ENCODE measurements around the gene SEC23IP.
"Not testable (repeated sequence)": the region's sequence is repeated elsewhere in the genome, so short reads cannot be mapped to it uniquely, and the experiment has no call there.

The SEC23IP gene

DNA sequence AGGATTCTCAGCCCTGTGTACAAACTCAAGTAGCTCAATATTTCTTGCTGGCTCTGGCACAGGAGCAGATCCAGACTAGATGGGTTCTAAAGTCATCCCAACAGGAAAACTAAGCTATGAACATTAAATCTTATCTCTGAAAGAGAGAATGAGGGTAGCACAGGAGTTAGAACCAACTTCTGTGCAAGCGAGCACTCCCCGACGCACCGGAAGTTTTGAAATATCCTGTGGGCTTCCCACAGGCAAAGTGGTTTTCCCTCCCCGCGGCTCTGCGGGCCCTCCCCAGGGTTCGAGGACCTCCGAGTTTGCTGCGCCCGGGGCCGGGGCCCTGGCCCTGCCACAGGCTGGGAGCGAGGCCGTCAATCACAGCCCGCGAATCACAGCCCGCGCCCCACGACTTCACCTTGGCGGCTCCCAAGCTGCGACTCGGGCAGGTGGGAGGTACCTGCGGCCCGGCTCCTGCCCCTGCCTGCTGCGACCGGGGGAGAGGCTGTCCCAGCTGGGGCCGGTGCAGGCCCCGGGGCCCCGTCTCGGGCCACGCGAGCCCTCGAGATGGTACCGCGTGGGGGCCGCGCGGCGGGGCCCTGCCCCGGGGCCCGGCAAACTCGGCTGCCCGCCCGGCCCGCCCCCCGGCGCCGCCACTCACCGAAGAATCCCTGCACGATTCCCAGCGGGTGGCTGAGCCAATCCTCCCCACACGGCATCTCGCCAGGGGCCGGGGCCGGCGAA lies 20.5 kb upstream of the SEC23IP start:
- TF ChIP-seq, protein P1, sequence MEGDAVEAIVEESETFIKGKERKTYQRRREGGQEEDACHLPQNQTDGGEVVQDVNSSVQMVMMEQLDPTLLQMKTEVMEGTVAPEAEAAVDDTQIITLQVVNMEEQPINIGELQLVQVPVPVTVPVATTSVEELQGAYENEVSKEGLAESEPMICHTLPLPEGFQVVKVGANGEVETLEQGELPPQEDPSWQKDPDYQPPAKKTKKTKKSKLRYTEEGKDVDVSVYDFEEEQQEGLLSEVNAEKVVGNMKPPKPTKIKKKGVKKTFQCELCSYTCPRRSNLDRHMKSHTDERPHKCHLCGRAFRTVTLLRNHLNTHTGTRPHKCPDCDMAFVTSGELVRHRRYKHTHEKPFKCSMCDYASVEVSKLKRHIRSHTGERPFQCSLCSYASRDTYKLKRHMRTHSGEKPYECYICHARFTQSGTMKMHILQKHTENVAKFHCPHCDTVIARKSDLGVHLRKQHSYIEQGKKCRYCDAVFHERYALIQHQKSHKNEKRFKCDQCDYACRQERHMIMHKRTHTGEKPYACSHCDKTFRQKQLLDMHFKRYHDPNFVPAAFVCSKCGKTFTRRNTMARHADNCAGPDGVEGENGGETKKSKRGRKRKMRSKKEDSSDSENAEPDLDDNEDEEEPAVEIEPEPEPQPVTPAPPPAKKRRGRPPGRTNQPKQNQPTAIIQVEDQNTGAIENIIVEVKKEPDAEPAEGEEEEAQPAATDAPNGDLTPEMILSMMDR (conservative IDR thresholded peaks at IDR 0.05), result no peak
- H3K27ac ChIP-seq, result peak overlapping the region; percentile 87

- TF ChIP-seq, protein P1 (conservative IDR thresholded peaks at IDR 0.05), result no peak
- peak within 1 kb of the TSS; percentile 87 for H3K27ac ChIP-seq
Observed at GRCh38 chr10:119872610-119872859, 20.0 kb upstream of the SEC23IP start, which contains the start of gene MCMBP. TSS of gene MCMBP (minus strand) at chr10:119872843. CDS start at chr10:119872584, 259 bp downstream.

DNA sequence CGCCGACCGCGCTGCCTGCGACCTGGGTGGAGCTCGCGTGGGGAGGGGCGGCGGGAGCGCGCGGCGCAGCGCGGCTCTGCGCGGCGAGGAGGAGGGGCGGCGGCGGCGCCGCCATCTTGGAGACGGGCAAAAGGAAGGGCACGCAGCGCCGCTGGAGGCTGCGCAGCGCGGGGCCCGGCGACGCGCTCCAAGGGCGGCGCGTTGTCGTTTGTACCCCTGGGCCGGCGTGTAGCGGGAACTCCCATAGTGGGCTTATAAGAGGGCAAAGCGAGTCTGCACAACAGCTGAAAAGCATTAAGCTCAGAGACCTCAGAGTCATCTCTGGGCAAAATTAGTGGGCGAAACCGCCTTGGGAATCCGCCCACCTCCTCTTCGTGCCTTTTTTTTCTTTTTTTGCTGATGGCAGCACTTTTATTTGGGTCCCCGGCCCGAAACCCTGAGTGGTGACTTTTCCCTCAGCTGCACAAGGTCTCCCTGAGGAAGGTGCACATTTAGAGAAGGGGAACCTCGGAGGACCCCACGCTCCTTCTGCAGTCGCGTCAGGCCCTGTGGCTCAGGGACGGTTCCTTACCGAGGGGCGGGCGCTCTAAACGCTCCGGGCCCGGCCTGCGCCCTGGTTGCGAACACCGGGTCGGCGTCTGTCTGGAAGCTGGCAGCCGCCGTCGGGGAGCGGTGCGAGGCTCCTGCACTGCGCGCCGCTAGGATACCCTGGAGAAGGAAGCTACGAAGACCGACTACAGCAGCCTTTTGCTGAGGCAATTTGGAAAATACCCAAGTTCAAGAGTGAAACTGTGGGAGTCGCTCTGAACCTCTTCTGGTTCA lies 19.5 kb upstream of the SEC23IP start:
- H3K27ac ChIP-seq, result peak overlapping the region; percentile 87

GRCh38 chr10:119878524-119878923 lies 14.0 kb upstream of the SEC23IP start:
- TF ChIP-seq, protein P1 (conservative IDR thresholded peaks at IDR 0.05), result no peak
- no peak overlapping the region for H3K27ac ChIP-seq

More for the DNA sequence above, 19.5 kb upstream of the SEC23IP start:
- TF ChIP-seq, protein P1 (conservative IDR thresholded peaks at IDR 0.05), result no peak

GRCh38 chr10:119883901-119884611 lies 8.5 kb upstream of the SEC23IP start:
- not testable (repeated sequence) for H3K27ac ChIP-seq

GRCh38 chr10:119886070-119886469 lies 6.5 kb upstream of the SEC23IP start:
- not testable (repeated sequence) for H3K27ac ChIP-seq

DNA sequence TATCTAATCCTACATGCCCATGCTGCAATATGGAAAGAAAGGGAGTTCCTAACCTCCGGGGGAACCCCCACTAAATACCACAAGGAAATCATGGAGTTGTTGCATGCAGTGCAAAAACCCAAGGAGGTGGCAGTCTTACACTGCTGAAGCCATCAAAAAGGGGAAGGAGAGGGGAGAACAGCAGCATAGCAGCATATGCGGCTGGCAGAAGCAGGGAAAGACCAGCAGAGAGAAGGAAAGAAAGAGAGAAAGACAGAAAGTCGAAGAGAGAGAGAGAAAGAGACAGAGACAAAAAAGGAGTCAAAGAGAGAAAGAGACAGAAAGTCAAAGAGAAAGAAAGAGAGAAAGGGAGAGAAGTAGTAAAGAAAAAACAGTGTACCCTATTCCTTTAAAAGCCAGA lies 3.8 kb upstream of the SEC23IP start:
- H3K27ac ChIP-seq, result not testable (repeated sequence)

GRCh38 chr10:119889201-119889600 lies 3.3 kb upstream of the SEC23IP start:
- H3K27ac ChIP-seq, result not testable (repeated sequence)

DNA sequence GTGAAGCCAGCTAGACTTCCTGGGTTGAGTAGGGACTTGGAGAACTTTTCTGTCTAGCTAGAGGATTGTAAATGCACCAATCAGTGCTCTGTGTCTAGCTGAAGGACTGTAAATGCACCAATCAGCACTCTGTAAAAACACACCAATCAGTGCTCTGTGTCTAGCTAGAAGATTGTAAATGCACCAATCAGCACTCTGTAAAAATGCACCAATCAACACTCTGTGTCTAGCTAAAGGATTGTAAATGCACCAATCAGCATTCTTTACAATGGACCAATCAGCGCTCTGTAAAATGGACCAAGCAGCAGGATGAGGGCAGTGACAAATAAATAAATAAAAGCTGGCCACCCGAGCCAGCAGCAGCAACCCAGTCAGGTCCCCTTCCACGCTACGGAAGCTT lies 2.2 kb upstream of the SEC23IP start:
- H3K27ac ChIP-seq, result not testable (repeated sequence)

DNA sequence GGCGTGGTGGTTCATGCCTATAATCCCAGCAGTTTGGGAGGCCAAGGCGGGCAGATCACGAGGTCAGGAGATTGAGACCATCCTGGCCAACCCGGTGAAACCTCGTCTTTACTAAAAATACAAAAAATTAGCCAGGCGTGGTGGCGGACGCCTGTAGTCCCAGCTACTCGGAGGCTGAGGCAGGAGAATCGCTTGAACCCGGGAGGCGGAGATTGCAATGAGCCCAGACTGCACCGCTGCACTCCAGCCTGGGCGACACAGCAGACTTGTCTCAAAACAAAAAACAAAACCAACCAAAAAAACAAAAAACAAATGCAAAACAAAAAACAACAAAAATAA lies 712 bp upstream of the SEC23IP start:
- H3K27ac ChIP-seq, result peak overlapping the region; percentile 81

- peak overlapping the region; percentile 81 for H3K27ac ChIP-seq
- TF ChIP-seq, protein P1 (conservative IDR thresholded peaks at IDR 0.05), result no peak
Observed at GRCh38 chr10:119893074-119893473, 544 bp downstream of the SEC23IP start.
